Karpas-422 (cell line): ENCODE results near the gene TBCD. TPM values are rescaled to one million over a fixed set of nuclear protein-coding genes. Genes with fewer than 3 reads are reported as not detected.

Experiments used
- DNase-seq: peaks from one replicate; pipeline ENCODE4 v3.0.0-alpha.2; 2015
- H2AFZ ChIP-seq: fragments of 200-600 bp; sonication (generic); 2 replicates; pipeline ENCODE4 v1.6.1; 2014; ENCODE audit warnings: antibody characterized with exemption, low read length, mixed read lengths
- H3K27ac ChIP-seq: fragments of 200-600 bp; sonication (generic); 2 replicates; pipeline ENCODE4 v1.5.1; 2014; ENCODE audit warnings: mild to moderate bottlenecking, low read length, moderate library complexity
- H3K27me3 ChIP-seq: fragments of 200-600 bp; sonication (generic); 2 replicates; pipeline ENCODE4 v1.6.1; 2014; ENCODE audit warnings: low read length, mixed read lengths
- H3K36me3 ChIP-seq: fragments of 200-600 bp; sonication (generic); 2 replicates; pipeline ENCODE4 v1.6.1; 2014; ENCODE audit warnings: low read length, mixed read lengths; ENCODE audit not compliant: insufficient read depth
- H3K4me1 ChIP-seq: fragments of 200-600 bp; sonication (generic); 2 replicates; pipeline ENCODE4 v1.6.1; 2014; ENCODE audit warnings: mild to moderate bottlenecking, low read length, mixed read lengths
- H3K4me2 ChIP-seq: fragments of 200-600 bp; sonication (generic); 2 replicates; pipeline ENCODE4 v1.6.1; 2014; ENCODE audit warnings: low read length, low read depth, mild to moderate bottlenecking; ENCODE audit not compliant: poor library complexity, severe bottlenecking
- H3K4me3 ChIP-seq: fragments of 200-600 bp; sonication (generic); 2 replicates; pipeline ENCODE4 v1.5.1; 2014; ENCODE audit warnings: mild to moderate bottlenecking, antibody characterized with exemption, low read length, mixed read lengths
- H3K79me2 ChIP-seq: fragments of 200-600 bp; sonication (generic); 2 replicates; pipeline ENCODE4 v1.6.1; 2014; ENCODE audit warnings: mild to moderate bottlenecking, low read length, mixed read lengths
- H3K9ac ChIP-seq: fragments of 200-600 bp; sonication (generic); 2 replicates; pipeline ENCODE4 v1.6.0; 2014; ENCODE audit warnings: low read length
- H3K9me2 ChIP-seq: fragments of 200-600 bp; sonication (generic), shearing (Covaris generic); replicated peaks from 2 replicates; pipeline ENCODE4 v1.6.0; 2014; ENCODE audit warnings: mild to moderate bottlenecking, low read length, moderate library complexity; ENCODE audit not compliant: insufficient read depth
- H3K9me3 ChIP-seq: fragments of 300-700, 200-600 bp; sonication (generic); 2 replicates; pipeline ENCODE4 v1.6.1; 2014; ENCODE audit warnings: low read length, mixed read lengths
- H4K20me1 ChIP-seq: fragments of 200-600 bp; sonication (generic); 2 replicates; pipeline ENCODE4 v1.6.1; 2014; ENCODE audit warnings: mild to moderate bottlenecking, antibody characterized with exemption, low read length, low read depth; ENCODE audit not compliant: insufficient read depth
- total RNA-seq: library from RNA; depleted of rRNA; stranded (reverse); fragments of >200 nt; shearing (Covaris generic); gene quantifications from 2 replicates; pipeline ENCODE4 v1.2.3, GENCODE V29; 2014; ENCODE audit warnings: low replicate concordance

Gene TBCD
- total RNA-seq, 1 experiment from 2014 or later: 28.7 TPM

- H2AFZ ChIP-seq: peak overlapping the region; percentile 96; the same call in 1 of the 2 replicates
- H3K27ac ChIP-seq: peak overlapping the region; percentile 56; the same call in 1 of the 2 replicates
- peak overlapping the region; percentile 93 for H3K4me2 ChIP-seq
- peaks cover 4% of the 10 kb centered on the region; the same call in 1 of the 2 replicates for H3K36me3 ChIP-seq
- peaks cover 29% of the 10 kb centered on the region for H3K4me1 ChIP-seq
- peaks cover 5% of the 10 kb centered on the region; the same call in 1 of the 2 replicates for H4K20me1 ChIP-seq
- peak overlapping the region; percentile 100 for H3K4me3 ChIP-seq
- no peaks in the 10 kb centered on the region for H3K27me3 ChIP-seq
- peak overlapping the region; percentile 96 for H3K9ac ChIP-seq
- no peaks in the 10 kb centered on the region for H3K9me2 ChIP-seq
- H3K79me2 ChIP-seq: peaks cover 52% of the 10 kb centered on the region
- H3K9me3 ChIP-seq: no peaks in the 10 kb centered on the region
- peak; percentile 64 for DNase-seq
Observed at GRCh38 chr17:82752371-82753200, 721 bp downstream of the TBCD start.

GRCh38 chr17:82753201-82753464 lies 1.3 kb downstream of the TBCD start:
- Histone ChIP-seq H3K79me2 (peaks cover 55% of the 10 kb centered on the region), H3K36me3 (peaks cover 4% of the 10 kb centered on the region; the same call in 1 of the 2 replicates), H3K9me3 (no peaks in the 10 kb centered on the region), H3K27ac (no peak overlapping the region), H3K27me3 (no peaks in the 10 kb centered on the region), H3K4me2 (peak overlapping the region; percentile 93), H3K4me1 (peaks cover 29% of the 10 kb centered on the region), H3K9ac (peak overlapping the region; percentile 96), H4K20me1 (peaks cover 5% of the 10 kb centered on the region; the same call in 1 of the 2 replicates), H3K4me3 (peak overlapping the region; percentile 100), H3K9me2 (no peaks in the 10 kb centered on the region), H2AFZ (no peak overlapping the region)
- DNase-seq: no peak

GRCh38 chr17:82754297-82755208 lies 2.7 kb downstream of the TBCD start:
- Histone ChIP-seq H3K9me2 (no peaks in the 10 kb centered on the region), H3K4me2 (peak overlapping the region; percentile 93), H3K4me1 (peaks cover 29% of the 10 kb centered on the region), H3K9me3 (no peaks in the 10 kb centered on the region), H2AFZ (no peak overlapping the region), H3K36me3 (peaks cover 4% of the 10 kb centered on the region; the same call in 1 of the 2 replicates), H4K20me1 (peaks cover 5% of the 10 kb centered on the region; the same call in 1 of the 2 replicates), H3K4me3 (peak overlapping the region; percentile 100; the same call in 1 of the 2 replicates), H3K27ac (peak overlapping the region; percentile 33; the same call in 1 of the 2 replicates), H3K9ac (peak overlapping the region; percentile 42), H3K79me2 (peaks cover 63% of the 10 kb centered on the region), H3K27me3 (no peaks in the 10 kb centered on the region)
- DNase-seq: peak; percentile 73

- H3K4me3 ChIP-seq: no peak overlapping the region
- H3K9me3 ChIP-seq: no peaks in the 10 kb centered on the region
- H3K79me2 ChIP-seq: peaks cover 73% of the 10 kb centered on the region
- no peaks in the 10 kb centered on the region for H3K27me3 ChIP-seq
- H3K36me3 ChIP-seq: peaks cover 6% of the 10 kb centered on the region; the same call in 1 of the 2 replicates
- no peak overlapping the region for H2AFZ ChIP-seq
- H3K4me1 ChIP-seq: peaks cover 29% of the 10 kb centered on the region
- peaks cover 5% of the 10 kb centered on the region; the same call in 1 of the 2 replicates for H4K20me1 ChIP-seq
- H3K4me2 ChIP-seq: no peak overlapping the region
- H3K27ac ChIP-seq: no peak overlapping the region
- H3K9ac ChIP-seq: no peak overlapping the region
- H3K9me2 ChIP-seq: no peaks in the 10 kb centered on the region
- DNase-seq: no peak
Observed at GRCh38 chr17:82756166-82756565, 4.3 kb downstream of the TBCD start.

- Histone ChIP-seq H3K27me3 (no peaks in the 10 kb centered on the region), H3K4me3 (no peak overlapping the region), H4K20me1 (no peaks in the 10 kb centered on the region), H3K9me2 (no peaks in the 10 kb centered on the region), H3K4me2 (no peak overlapping the region), H3K27ac (no peak overlapping the region), H3K36me3 (peaks cover 35% of the 10 kb centered on the region), H3K79me2 (peaks cover 8% of the 10 kb centered on the region), H2AFZ (no peak overlapping the region), H3K9me3 (no peaks in the 10 kb centered on the region), H3K9ac (no peak overlapping the region), H3K4me1 (no peaks in the 10 kb centered on the region)
- no peak for DNase-seq
Observed at GRCh38 chr17:82765371-82765770, 13.5 kb downstream of the TBCD start.

GRCh38 chr17:82767041-82767754 lies 15.3 kb downstream of the TBCD start:
- H3K4me1 ChIP-seq: no peaks in the 10 kb centered on the region
- H4K20me1 ChIP-seq: no peaks in the 10 kb centered on the region
- H3K9ac ChIP-seq: no peak overlapping the region
- H3K36me3 ChIP-seq: peaks cover 38% of the 10 kb centered on the region
- no peak overlapping the region for H3K27ac ChIP-seq
- no peaks in the 10 kb centered on the region for H3K9me3 ChIP-seq
- H3K27me3 ChIP-seq: no peaks in the 10 kb centered on the region
- DNase-seq: peak; percentile 82
- H3K4me2 ChIP-seq: no peak overlapping the region
- no peak overlapping the region for H2AFZ ChIP-seq
- no peaks in the 10 kb centered on the region; the same call in 1 of the 2 replicates for H3K79me2 ChIP-seq
- H3K4me3 ChIP-seq: no peak overlapping the region
- no peaks in the 10 kb centered on the region for H3K9me2 ChIP-seq

- no peak overlapping the region for H3K4me2 ChIP-seq
- H3K27me3 ChIP-seq: no peaks in the 10 kb centered on the region
- H3K9me3 ChIP-seq: no peaks in the 10 kb centered on the region
- H4K20me1 ChIP-seq: no peaks in the 10 kb centered on the region
- no peak overlapping the region for H2AFZ ChIP-seq
- H3K79me2 ChIP-seq: no peaks in the 10 kb centered on the region; the same call in 1 of the 2 replicates
- no peaks in the 10 kb centered on the region for H3K4me1 ChIP-seq
- no peak overlapping the region for H3K4me3 ChIP-seq
- no peak for DNase-seq
- no peak overlapping the region for H3K9ac ChIP-seq
- no peak overlapping the region for H3K27ac ChIP-seq
- H3K36me3 ChIP-seq: peaks cover 42% of the 10 kb centered on the region
- no peaks in the 10 kb centered on the region for H3K9me2 ChIP-seq
Observed at GRCh38 chr17:82769041-82769440, 17.2 kb downstream of the TBCD start.
